ENCODE results near the gene IRAG1.

Gene IRAG1

DNA sequence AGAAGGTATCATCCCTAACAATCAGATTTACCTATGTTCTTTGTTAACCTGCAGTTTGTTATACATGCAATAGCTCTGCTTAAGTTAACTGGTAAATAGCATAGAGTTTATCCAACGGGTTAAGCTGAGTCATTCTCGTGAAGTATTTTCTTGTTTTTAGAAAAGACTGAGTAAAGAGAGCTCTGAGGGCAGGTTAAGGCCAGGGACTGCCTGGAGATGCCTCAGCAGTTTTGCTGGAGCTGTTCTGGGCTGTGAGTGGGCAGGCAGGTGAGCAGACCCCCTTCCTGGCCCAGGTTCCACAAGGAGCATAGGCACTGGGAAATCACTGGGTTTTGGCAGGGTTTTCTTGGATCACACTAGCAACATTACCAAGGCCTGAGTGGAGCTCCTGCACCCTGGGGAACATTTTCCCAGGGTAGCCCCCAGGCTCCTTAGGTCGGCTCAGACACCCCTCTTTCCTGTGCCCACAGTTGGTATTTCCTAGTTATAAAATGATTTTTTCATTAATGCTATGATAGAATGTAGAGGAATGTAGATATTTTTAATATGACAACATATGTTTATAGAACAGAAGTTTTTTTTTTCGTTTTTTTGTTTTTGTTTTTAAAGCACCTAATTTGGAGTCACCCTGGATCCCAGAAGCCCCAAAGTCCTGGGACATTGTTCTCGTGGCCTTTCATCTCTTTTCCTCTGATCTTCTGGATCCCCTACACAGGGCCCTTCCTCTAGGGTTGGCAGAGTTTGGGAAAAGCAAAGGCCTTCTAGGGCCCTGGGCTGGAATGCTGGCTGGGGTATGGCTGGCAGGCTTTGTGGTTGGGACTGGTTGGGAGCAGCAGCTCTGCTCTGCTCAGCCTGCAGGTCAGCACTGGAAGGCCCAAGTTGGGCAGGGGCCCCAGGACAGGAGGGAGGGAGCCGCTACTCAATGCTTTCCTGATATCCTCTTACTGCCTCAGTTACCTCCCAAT lies 26.7 kb downstream of the IRAG1 start:
- DNase-seq (ENCODE audit: low spot score) = peak; percentile 32

DNA sequence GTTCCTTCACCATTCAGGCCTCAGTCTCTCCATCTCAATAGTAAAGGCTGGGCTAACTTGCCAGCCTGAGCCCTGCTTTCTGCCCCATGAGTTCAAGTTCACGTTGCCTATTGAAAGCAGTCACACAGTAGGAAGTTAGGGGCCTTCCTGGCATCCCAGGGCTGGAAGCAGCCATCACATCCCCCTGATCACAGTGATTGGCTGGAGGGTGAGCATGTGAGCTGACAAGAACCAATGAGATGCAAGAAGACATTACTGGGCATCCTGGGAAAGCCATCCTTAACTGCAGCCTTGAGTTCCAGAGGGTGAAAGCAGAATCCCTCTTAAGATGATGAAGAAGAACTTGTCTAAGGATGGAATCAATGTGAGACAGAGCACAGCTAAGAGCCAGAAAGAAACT lies 29.1 kb downstream of the IRAG1 start:
- no peak for DNase-seq (ENCODE audit: low spot score)

DNA sequence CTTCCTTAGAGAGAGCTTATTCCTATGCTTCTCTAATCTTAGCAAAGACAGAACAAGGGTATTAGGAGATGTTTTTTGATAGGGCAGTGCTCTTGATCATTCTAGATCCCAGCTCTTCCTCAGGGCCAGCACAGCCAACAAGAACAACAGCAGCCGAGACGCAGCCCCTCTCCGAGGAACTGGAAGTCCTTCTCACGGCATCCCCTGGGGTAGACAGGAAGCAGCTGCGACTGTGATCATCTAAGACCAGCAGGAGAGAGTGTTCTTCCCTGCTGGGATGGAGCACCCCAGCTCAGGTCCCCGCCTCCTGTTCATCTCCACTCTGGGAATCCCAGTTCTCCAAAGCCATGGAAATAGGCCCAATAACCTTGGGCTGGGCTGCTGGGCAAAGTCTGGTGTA lies 29.6 kb downstream of the IRAG1 start:
- no peak for DNase-seq (ENCODE audit: low spot score)

DNA sequence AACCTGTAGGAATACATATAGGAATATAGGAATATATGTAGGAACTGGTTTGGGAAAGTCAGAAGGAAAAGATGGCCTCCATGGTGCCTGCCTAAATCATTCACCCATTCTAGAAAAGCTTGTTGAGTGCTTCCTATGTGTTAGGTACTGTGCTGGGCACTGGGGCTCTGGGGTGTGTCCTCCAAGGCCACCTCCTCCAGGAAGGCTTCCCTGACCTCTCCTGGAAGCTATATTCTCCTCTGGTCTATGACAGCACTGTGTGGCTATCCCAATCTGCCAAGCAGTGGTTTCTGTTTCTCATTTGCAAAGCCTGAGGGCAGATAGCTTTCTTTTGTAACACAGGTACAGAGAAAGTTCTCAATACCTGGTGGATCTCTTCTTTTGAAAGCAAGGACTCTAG lies 30.2 kb downstream of the IRAG1 start:
- DNase-seq (ENCODE audit: low spot score) = no peak

GRCh38 chr11:10660323-10660722 lies 33.2 kb downstream of the IRAG1 start:
- no peak for DNase-seq (ENCODE audit: low spot score)

DNA sequence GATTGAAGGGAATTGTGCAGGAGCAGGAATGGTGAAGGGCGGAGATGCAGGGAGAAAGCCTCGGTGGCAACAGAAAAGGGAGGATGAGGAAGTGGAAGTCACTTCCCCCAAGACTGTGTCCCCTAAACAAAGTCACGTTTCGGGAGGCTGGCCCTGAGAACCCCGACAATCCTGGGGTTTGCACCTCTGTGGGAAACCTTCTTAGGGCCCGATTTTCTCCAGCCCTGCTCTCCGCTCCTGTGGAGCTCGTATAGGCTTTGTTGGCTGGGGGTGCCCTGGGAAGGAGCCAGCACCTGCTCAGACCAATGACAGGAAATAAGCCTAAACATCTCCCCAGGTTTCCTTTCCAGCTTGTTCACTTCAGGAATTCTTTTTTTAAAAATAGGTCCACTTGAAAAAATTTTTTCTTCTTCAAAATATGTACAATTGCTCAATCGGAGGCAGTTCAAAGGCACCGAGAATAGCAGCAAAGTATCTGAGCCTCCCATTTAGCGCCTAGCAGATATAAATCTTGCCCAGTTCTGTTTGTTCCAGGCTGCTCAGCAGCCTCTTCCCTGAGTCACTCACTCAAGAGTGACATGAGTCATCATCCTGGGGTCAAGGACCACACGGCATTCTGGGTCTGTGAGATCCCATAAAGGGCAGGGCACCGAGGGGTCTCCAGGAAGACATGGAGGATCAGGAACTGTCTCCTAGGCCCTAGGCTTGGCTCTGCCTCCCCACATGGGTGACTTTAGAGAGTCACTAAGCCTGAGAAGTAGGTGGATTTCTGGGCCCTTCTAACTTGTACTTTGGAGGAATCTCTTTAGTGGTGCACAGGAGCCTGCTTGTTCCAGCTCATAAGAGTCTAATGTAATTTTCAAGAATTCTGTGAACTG lies 34.0 kb downstream of the IRAG1 start:
- peak; percentile 79 for DNase-seq (ENCODE audit: low spot score)

DNA sequence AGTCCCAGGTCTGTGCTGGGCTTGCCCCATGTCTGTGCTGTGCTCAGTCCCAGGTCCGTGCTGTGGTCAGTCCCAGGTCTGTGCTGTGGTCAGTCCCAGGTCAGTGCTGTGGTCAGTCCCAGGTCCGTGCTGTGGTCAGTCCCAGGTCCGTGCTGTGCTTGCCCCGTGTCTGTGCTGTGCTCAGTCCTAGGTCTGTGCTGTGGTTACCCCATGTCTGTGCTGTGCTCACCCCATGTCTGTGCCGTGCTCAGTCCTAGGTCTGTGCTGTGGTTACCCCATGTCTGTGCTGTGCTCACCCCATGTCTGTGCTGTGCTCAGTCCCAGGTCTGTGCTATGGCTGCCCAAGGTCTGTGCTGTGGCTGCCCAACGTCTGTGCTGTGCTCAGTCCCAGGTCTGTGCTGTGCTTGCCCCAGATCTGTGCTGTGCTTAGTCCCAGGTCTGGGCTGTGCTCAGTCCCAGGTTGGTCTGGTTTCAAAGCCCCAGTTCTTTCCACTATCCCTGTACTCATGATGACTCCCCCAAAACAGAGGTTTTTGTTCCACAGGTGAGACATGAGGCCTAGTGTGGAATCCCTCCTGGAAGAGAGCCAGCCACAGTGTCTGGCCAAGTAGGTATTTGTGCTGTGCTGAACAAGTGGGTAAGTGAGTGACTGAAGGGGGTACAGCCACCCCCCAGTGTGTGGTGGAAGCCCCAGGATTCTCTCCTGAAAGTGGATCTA lies 34.8 kb downstream of the IRAG1 start:
- DNase-seq (ENCODE audit: low spot score) = no peak

DNA sequence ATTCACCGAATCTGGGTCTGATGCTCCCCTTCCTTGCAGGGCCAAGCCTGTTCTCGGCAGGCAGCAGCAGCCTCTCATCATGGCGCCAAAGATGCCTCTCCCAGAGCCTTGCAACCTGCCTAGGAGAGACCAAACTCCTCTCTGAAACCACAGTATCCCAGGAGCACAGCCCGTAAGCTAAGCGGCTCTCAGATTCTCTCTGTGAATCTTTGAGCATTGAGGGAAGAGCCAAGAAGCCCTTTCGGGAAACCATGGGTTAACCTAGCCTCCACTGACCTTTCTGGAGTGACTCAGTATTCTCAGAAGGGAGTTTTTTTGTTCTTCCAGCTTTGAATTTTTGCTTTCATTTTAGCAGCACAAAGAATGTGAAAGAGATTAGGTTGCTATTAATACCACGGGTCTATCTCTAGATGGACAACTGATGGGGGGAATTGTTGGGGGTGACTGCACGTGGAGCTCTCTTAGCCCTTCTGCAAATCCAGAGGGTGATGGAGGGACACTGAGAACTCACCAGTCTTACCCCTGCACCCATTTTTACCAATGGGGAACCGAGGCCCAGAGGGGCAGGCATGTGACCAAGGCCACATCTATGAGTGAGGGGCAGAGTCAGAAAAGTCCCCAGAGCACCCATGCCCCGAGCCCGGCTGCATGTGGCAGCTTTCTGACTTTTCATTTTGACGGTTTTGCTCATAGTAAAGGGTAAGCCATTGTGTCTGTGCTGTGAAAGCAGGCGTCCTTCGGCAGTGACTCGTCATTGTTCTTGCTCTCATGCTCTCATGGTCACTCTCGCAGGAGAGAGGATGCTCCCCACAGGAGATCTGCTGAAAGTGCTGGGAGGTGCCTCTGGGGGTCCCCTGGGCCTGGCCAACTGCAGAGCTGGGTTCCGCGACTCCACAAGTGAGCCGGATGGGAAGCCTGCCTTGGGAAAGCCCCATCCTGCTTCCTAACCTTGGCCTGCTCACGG lies 36.0 kb downstream of the IRAG1 start:
- DNase-seq (ENCODE audit: low spot score) = peak; percentile 67

DNA sequence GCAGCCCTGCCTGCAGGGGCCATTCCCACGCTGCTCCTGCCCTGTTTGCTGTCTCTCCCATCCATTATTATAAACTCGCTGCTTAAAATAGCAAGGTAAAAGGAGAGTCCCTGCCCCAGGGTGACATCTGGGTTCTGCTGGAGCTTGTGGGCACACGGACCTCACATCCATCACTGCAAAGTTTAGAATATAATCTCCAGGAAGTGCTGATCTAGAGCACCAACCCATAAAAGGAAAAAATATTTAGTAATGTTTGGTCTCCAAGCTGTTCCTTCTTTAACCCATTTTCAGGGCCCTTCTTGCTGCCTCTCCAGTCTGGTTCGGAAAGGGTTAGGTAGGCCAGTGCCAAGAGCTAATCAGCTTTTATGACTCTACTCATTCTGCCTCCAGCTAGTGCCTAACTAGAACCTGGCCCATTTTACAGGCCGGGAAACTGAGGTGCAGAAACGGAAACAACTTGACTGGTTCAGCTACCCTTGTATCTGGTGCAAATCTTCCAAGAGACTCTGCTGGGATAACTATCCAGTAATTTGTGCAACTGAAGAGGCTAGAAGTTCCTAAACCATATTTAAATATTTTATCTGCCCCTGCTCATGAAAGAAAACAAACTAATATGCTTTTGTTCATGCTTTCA lies 37.5 kb downstream of the IRAG1 start:
- no peak for DNase-seq (ENCODE audit: low spot score)

- DNase-seq (ENCODE audit: low spot score) = no peak
Measured at GRCh38 chr11:10655227-10655626, 38.3 kb downstream of the IRAG1 start.

- no peak for DNase-seq (ENCODE audit: low spot score)
Measured at GRCh38 chr11:10654811-10655150, 38.8 kb downstream of the IRAG1 start.

GRCh38 chr11:10653946-10654810 lies 39.4 kb downstream of the IRAG1 start:
- DNase-seq (ENCODE audit: low spot score) = no peak

GRCh38 chr11:10653261-10653660 lies 40.3 kb downstream of the IRAG1 start:
- DNase-seq (ENCODE audit: low spot score) = no peak

DNA sequence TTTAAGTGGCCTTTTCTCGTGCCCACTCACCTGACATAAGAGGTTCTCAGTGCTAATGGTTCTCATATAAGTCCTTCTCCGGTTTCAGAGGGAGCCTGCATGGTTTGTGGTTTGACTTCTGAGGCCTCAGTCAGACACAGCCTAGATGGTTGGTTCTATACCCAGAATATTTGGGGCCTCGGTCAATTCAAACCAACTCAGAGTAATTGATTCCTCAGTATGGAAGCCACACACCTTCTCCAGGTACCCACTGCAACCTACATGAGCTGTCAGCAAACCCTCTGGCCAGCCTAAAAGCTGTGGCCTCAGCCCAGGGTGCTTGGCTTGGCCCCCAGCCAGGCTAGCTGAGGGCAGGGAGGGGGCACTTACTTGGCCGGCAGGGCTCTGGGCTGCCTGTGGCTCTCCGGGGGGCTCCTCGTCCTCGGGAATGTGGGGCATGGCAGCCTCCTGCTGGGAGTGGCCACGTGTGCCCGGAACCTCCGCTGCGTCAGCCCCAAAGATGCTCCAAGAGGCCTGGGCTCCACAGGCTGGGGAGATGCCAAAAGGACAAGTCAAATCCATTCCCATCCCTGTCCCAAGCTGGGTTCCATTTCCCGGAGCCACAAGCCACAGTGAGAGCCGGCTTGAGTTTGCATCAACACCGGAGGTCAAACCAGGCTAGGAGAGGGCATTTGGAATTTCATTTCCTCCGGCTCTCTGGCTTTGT lies 41.7 kb downstream of the IRAG1 start:
- DNase-seq (ENCODE audit: low spot score) = no peak

DNA sequence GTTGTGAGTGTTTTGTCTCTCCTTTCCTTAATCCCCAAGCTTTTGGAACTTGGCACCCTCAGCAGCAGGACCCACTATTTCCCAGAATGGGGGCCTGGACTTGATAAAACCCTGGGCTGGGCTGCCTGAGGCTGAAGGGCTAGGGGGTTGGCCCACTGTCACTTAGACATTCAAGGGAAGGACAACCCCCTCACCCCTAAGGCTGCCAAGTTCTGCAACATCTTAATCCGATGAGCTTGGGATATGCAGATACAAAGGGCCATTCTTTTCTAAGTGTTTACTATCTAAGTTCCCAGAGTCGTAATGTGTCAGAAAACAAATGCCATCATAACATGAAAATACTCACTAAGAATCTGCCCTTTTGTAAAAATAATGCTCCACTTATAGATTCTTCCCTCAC lies 42.9 kb downstream of the IRAG1 start:
- no peak for DNase-seq (ENCODE audit: low spot score)

- no peak for DNase-seq (ENCODE audit: low spot score)
Measured at GRCh38 chr11:10650166-10650565, 43.4 kb downstream of the IRAG1 start.

GRCh38 chr11:10648871-10649270 lies 44.7 kb downstream of the IRAG1 start:
- DNase-seq (ENCODE audit: low spot score) = no peak

- DNase-seq (ENCODE audit: low spot score) = no peak
Measured at GRCh38 chr11:10646681-10647355, 46.7 kb downstream of the IRAG1 start.

GRCh38 chr11:10646005-10646404 lies 47.5 kb downstream of the IRAG1 start:
- no peak for DNase-seq (ENCODE audit: low spot score)
